Uterus (tissue), 2 donors: ENCODE data around the gene ZNF689.

Experiments
- POLR2A ChIP-seq, 2 donors: fragments of 450-650 bp; IDR thresholded peaks; one replicate each; pipeline ENCODE4 v1.6.1; 2016; ENCODE audit warnings: antibody characterized with exemption in 2 of 2, mild to moderate bottlenecking in 1 of 2, moderate library complexity in 1 of 2
- TF ChIP-seq, protein P1 (sequence below), 4 experiments: fragments of 200-600 bp in 2 of 4; fragments of 450-650 bp in 2 of 4; sonication (generic) in 2 of 4; IDR thresholded peaks; one replicate each; pipeline ENCODE4 v1.5.1; 2016 to 2019; ENCODE audit warnings: antibody characterized with exemption in 4 of 4, mild to moderate bottlenecking in 2 of 4, moderate library complexity in 1 of 4

DNA sequence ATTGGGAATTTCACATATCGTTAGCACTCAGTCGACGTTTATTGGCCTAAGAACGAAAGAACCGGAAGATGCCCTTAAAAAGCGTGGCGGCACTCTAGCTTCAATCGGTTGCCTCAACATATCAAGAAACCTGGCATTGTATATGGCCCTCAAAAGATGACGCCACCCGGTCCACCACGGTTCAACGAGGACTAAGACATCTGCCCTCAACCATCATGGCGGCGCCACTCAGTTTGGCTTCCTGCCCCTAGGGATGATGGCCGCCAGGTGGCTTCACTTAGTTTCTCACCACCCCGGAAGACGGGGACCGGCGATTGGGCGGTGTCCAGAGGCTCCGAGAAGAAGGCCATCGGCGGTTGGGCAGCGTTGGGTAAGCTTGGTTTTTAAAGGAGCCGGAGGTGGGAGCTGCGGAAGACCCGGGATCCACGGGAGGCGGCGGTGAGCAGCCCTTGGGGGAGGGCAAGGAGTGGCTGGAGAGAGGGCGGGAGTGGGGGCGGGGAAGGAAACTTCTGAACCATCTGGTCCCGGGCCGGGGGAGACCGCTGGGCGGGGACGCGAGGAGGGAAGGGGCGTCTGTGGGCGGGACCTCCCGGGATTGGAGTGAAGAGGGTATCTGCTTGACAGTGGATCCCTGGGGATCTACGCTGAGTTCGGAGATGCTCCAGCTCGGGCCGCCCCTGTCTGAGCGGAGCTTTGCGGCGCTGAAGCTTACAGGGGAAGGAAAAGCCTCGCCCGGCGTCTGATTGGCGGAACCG lies 40.4 kb upstream of the ZNF689 start, which contains the start of gene PRR14:
- TF ChIP-seq, protein P1, sequence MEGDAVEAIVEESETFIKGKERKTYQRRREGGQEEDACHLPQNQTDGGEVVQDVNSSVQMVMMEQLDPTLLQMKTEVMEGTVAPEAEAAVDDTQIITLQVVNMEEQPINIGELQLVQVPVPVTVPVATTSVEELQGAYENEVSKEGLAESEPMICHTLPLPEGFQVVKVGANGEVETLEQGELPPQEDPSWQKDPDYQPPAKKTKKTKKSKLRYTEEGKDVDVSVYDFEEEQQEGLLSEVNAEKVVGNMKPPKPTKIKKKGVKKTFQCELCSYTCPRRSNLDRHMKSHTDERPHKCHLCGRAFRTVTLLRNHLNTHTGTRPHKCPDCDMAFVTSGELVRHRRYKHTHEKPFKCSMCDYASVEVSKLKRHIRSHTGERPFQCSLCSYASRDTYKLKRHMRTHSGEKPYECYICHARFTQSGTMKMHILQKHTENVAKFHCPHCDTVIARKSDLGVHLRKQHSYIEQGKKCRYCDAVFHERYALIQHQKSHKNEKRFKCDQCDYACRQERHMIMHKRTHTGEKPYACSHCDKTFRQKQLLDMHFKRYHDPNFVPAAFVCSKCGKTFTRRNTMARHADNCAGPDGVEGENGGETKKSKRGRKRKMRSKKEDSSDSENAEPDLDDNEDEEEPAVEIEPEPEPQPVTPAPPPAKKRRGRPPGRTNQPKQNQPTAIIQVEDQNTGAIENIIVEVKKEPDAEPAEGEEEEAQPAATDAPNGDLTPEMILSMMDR (IDR thresholded peaks at IDR 0.05), result peak in 3 of 4 experiments; percentile 38 to 65 (median 42)
- TF ChIP-seq POLR2A (IDR thresholded peaks at IDR 0.05), result peak; percentile 31 to 54
